Peyer's patch (tissue), 4 donors: ENCODE results near the gene DENND4B.

Source experiments
- POLR2A ChIP-seq, 2 donors: fragments of 450-650 bp; IDR thresholded peaks; one replicate each; pipeline ENCODE4 v1.5.1; 2017; ENCODE audit warnings: antibody characterized with exemption in 2 of 2, mild to moderate bottlenecking in 2 of 2, moderate library complexity in 2 of 2
- TF ChIP-seq, protein P1 (sequence below), 6 experiments: fragments of 450-650 bp in 4 of 6; fragments of 200-600 bp in 2 of 6; sonication (generic) in 1 of 6; IDR thresholded peaks; one replicate each; pipeline ENCODE4 v1.5.1; 2017 to 2019; ENCODE audit warnings: antibody characterized with exemption in 6 of 6, mild to moderate bottlenecking in 3 of 6, moderate library complexity in 1 of 6

DNA sequence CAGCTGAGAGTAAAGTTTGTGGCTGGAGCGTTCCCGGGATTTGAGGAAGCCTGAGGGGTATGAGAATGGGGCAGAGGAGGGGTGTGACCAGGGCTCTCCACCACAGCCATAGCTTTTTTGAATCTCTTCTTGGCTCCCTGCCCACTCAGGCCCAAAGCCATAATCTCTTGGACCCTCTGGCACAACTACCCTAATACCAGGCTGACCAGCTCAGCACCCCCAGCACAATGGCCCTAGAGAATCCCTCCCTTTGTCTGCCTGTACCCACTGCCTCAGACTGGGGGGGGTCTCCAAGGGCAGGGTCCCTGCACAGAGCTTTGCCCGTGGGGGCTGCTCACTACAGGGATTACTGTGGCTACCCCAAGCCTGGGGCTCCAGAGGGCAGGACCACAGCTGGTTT lies 7.5 kb downstream of the DENND4B start:
- TF ChIP-seq, protein P1, sequence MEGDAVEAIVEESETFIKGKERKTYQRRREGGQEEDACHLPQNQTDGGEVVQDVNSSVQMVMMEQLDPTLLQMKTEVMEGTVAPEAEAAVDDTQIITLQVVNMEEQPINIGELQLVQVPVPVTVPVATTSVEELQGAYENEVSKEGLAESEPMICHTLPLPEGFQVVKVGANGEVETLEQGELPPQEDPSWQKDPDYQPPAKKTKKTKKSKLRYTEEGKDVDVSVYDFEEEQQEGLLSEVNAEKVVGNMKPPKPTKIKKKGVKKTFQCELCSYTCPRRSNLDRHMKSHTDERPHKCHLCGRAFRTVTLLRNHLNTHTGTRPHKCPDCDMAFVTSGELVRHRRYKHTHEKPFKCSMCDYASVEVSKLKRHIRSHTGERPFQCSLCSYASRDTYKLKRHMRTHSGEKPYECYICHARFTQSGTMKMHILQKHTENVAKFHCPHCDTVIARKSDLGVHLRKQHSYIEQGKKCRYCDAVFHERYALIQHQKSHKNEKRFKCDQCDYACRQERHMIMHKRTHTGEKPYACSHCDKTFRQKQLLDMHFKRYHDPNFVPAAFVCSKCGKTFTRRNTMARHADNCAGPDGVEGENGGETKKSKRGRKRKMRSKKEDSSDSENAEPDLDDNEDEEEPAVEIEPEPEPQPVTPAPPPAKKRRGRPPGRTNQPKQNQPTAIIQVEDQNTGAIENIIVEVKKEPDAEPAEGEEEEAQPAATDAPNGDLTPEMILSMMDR (IDR thresholded peaks at IDR 0.05), result no peak
- TF ChIP-seq POLR2A (IDR thresholded peaks at IDR 0.05), result no peak
